ENCODE data around the gene HYCC1. TPM values are rescaled to one million over a fixed set of nuclear protein-coding genes. Genes with fewer than 3 reads are reported as not detected.

Gene HYCC1
- total RNA-seq, 1 experiment from 2014 or later = 126 TPM

DNA sequence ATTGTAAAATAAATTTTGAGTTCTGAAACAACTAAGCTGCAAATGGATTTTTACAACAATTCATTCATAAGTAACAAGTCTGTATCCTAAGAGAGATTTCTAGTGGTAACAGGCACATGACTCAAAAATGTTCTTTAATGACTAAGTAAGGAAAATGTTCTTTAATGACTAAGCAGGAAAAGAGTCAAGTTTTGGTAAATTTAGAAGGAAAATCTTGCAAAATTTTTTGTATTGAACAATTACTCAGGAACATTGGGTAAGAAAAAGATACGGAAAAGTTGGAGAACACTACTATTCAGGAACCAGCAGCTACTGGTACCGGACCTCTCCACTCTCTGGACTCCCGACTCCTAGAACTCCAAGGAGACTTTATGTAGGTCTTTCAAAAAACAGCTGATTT, 33.5 kb downstream of the HYCC1 start:
- Mint-ChIP-seq H3K9me3 (no peaks in the 10 kb centered on the region), H3K36me3 (ENCODE audit: insufficient read depth in 1 of 3, low read depth in 3 of 3) (peaks cover 25 to 35% (median 31%) of the 10 kb centered on the region in 3 experiments; a peak in 6 of 7 replicates), H3K4me3 (no peak overlapping the region), H3K4me1 (peaks cover 17 to 26% of the 10 kb centered on the region in 2 experiments), H3K27me3 (ENCODE audit: low read depth) (no peaks in the 10 kb centered on the region), H3K27ac (peak overlapping the region in 1 of 3 experiments; percentile 36; a peak in 1 of 7 replicates)
- no peak overlapping the region for H4K91ac ChIP-seq (ENCODE audit: insufficient read length, low read depth, low read length)
- H3K9ac ChIP-seq (ENCODE audit: extremely low read depth, insufficient read length, low read length) = no peak overlapping the region
- no peaks in the 10 kb centered on the region for H4K20me1 ChIP-seq (ENCODE audit: control insufficient read depth, insufficient read depth, insufficient read length)
- no CpG with 5 or more reads among the region's 3 CpGs for WGBS (ENCODE audit: extremely low coverage, insufficient read length, low lambda C conversion rate)
- no peak overlapping the region for H2AFZ ChIP-seq (ENCODE audit: low read length)
- no peak overlapping the region for H3K23ac ChIP-seq (ENCODE audit: insufficient read length, low read depth, low read length)
- no peak overlapping the region for H2BK15ac ChIP-seq (ENCODE audit: low read depth, low read length)
- DNase-seq = no peak
- no peak overlapping the region for H4K5ac ChIP-seq (ENCODE audit: insufficient read length, low read depth, low read length)
- no peak overlapping the region for H2BK12ac ChIP-seq (ENCODE audit: insufficient read length, low read depth, low read length)
- no peak overlapping the region for H2BK20ac ChIP-seq (ENCODE audit: low read depth, low read length, poor library complexity, severe bottlenecking)
- H3K27ac ChIP-seq (ENCODE audit: insufficient read length, low read depth, low read length) = no peak overlapping the region
- no peak overlapping the region for H2AK5ac ChIP-seq (ENCODE audit: insufficient read length, low read length)
- no peaks in the 10 kb centered on the region for H3K79me2 ChIP-seq (ENCODE audit: insufficient read depth, low read length)
- no peak overlapping the region for H3K18ac ChIP-seq (ENCODE audit: insufficient read length, low read depth, low read length)
- TF ChIP-seq, protein P1, sequence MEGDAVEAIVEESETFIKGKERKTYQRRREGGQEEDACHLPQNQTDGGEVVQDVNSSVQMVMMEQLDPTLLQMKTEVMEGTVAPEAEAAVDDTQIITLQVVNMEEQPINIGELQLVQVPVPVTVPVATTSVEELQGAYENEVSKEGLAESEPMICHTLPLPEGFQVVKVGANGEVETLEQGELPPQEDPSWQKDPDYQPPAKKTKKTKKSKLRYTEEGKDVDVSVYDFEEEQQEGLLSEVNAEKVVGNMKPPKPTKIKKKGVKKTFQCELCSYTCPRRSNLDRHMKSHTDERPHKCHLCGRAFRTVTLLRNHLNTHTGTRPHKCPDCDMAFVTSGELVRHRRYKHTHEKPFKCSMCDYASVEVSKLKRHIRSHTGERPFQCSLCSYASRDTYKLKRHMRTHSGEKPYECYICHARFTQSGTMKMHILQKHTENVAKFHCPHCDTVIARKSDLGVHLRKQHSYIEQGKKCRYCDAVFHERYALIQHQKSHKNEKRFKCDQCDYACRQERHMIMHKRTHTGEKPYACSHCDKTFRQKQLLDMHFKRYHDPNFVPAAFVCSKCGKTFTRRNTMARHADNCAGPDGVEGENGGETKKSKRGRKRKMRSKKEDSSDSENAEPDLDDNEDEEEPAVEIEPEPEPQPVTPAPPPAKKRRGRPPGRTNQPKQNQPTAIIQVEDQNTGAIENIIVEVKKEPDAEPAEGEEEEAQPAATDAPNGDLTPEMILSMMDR (conservative IDR thresholded peaks at IDR 0.05) = no peak
- H3K14ac ChIP-seq (ENCODE audit: insufficient read depth, low read length) = no peak overlapping the region
- H3K4me2 ChIP-seq (ENCODE audit: insufficient read depth, insufficient read length, low read length) = no peak overlapping the region
- no peak overlapping the region for H3K56ac ChIP-seq (ENCODE audit: insufficient read length, low read depth, low read length)
- H3K23me2 ChIP-seq (ENCODE audit: insufficient read length, low read depth, low read length, poor library complexity, severe bottlenecking) = no peaks in the 10 kb centered on the region
- no peak overlapping the region for H3K4ac ChIP-seq (ENCODE audit: low read depth, low read length)
- no peak overlapping the region for H2BK5ac ChIP-seq (ENCODE audit: insufficient read length, low read length)
- no peak overlapping the region for H3T11ph ChIP-seq (ENCODE audit: low read length)
- peaks cover 2% of the 10 kb centered on the region; the same call in 1 of the 2 replicates for H3K4me1 ChIP-seq (ENCODE audit: insufficient read depth, low read length)
- no peaks in the 10 kb centered on the region for H3K9me3 ChIP-seq (ENCODE audit: control insufficient read depth, low read depth, low read length)
- H3K27me3 ChIP-seq (ENCODE audit: insufficient read depth, low read length) = no peaks in the 10 kb centered on the region
- no peak overlapping the region for H4K8ac ChIP-seq (replicated peaks; ENCODE audit: insufficient read length, low read depth, low read length)
- H2BK120ac ChIP-seq (ENCODE audit: low read depth, low read length, poor library complexity, severe bottlenecking) = no peak overlapping the region
- H3K79me1 ChIP-seq (ENCODE audit: insufficient read depth, low read depth, low read length, poor library complexity, severe bottlenecking) = no peaks in the 10 kb centered on the region

Data from H9 (cell line).